ENCODE data around the gene CALY.

The CALY gene

GRCh38 chr10:133347710-133348517 is 11.2 kb upstream of the CALY start:
- no peak overlapping the region for H3K4me3 ChIP-seq (ENCODE audit: low read depth in 1 of 2, low read length in 1 of 2)
- H3K9me3 ChIP-seq: no peaks in the 10 kb centered on the region
- H3K27ac ChIP-seq: no peak overlapping the region
- no peaks in the 10 kb centered on the region for H3K36me3 ChIP-seq
- peaks cover 88% of the 10 kb centered on the region for H3K27me3 ChIP-seq
- H3K4me1 ChIP-seq (ENCODE audit: control insufficient read depth in 1 of 2, insufficient read depth in 1 of 2, low read depth in 1 of 2, low read length in 1 of 2): no peaks in the 10 kb centered on the region
- no peak for TF ChIP-seq CTCF (IDR thresholded peaks at IDR 0.05)

- H3K4me3 ChIP-seq (ENCODE audit: low read depth in 1 of 2, low read length in 1 of 2): no peak overlapping the region
- H3K4me1 ChIP-seq (ENCODE audit: control insufficient read depth in 1 of 2, insufficient read depth in 1 of 2, low read depth in 1 of 2, low read length in 1 of 2): no peaks in the 10 kb centered on the region
- no peaks in the 10 kb centered on the region for H3K36me3 ChIP-seq
- no peak for TF ChIP-seq CTCF (IDR thresholded peaks at IDR 0.05)
- peaks cover 94% of the 10 kb centered on the region for H3K27me3 ChIP-seq
- no peaks in the 10 kb centered on the region for H3K9me3 ChIP-seq
- no peak overlapping the region for H3K27ac ChIP-seq
Observed at GRCh38 chr10:133346413-133346812, 9.7 kb upstream of the CALY start.

- Histone ChIP-seq H3K27ac (no peak overlapping the region), H3K9me3 (no peaks in the 10 kb centered on the region), H3K27me3 (peaks cover 93% of the 10 kb centered on the region), H3K4me1 (ENCODE audit: control insufficient read depth in 1 of 2, insufficient read depth in 1 of 2, low read depth in 1 of 2, low read length in 1 of 2) (no peaks in the 10 kb centered on the region), H3K36me3 (no peaks in the 10 kb centered on the region), H3K4me3 (ENCODE audit: low read depth in 1 of 2, low read length in 1 of 2) (no peak overlapping the region)
- TF ChIP-seq CTCF (IDR thresholded peaks at IDR 0.05): no peak
Observed at GRCh38 chr10:133344236-133344635, 7.5 kb upstream of the CALY start.

GRCh38 chr10:133343558-133343957 is 6.9 kb upstream of the CALY start:
- Histone ChIP-seq H3K4me3 (ENCODE audit: low read depth in 1 of 2, low read length in 1 of 2) (no peak overlapping the region), H3K9me3 (no peaks in the 10 kb centered on the region), H3K27me3 (peaks cover 95% of the 10 kb centered on the region), H3K4me1 (ENCODE audit: control insufficient read depth in 1 of 2, insufficient read depth in 1 of 2, low read depth in 1 of 2, low read length in 1 of 2) (no peaks in the 10 kb centered on the region), H3K27ac (no peak overlapping the region), H3K36me3 (no peaks in the 10 kb centered on the region)
- TF ChIP-seq CTCF (IDR thresholded peaks at IDR 0.05): no peak

GRCh38 chr10:133342942-133343341 is 6.2 kb upstream of the CALY start:
- no peaks in the 10 kb centered on the region for H3K9me3 ChIP-seq
- peaks cover 96% of the 10 kb centered on the region for H3K27me3 ChIP-seq
- no peaks in the 10 kb centered on the region for H3K4me1 ChIP-seq (ENCODE audit: control insufficient read depth in 1 of 2, insufficient read depth in 1 of 2, low read depth in 1 of 2, low read length in 1 of 2)
- no peak for TF ChIP-seq CTCF (IDR thresholded peaks at IDR 0.05)
- no peak overlapping the region for H3K27ac ChIP-seq
- H3K36me3 ChIP-seq: no peaks in the 10 kb centered on the region
- no peak overlapping the region for H3K4me3 ChIP-seq (ENCODE audit: low read depth in 1 of 2, low read length in 1 of 2)
